H1 (cell line): Measurements from ENCODE around the gene MPHOSPH10. TPM values are rescaled to one million over a fixed set of nuclear protein-coding genes. Genes with fewer than 3 reads are reported as not detected.

Source experiments
- CTCF ChIA-PET: fragments of 300-600 bp; sonication (Branson Sonifier 250); formaldehyde crosslinking; loops from one replicate; lab custom pipeline; 2021; ENCODE audit not compliant: partially characterized antibody; lab: Charles Lee
- POLR2A ChIA-PET: fragments of 300-600 bp; sonication (Branson Sonifier 250); formaldehyde crosslinking; loops from one replicate; lab custom pipeline; 2021; ENCODE audit warnings: inconsistent platforms; ENCODE audit not compliant: partially characterized antibody; lab: Charles Lee
- DNase-seq, 2 experiments: peaks; one replicate each; pipeline versions ENCODE4 v3.0.0 to v3.0.0-alpha.2; 2010 to 2022; ENCODE audit warnings: low spot score in 2 of 2, low read depth in 1 of 2, mixed read lengths in 1 of 2
- FAIRE-seq: peaks from 2 replicates; lab custom pipeline; 2011; peaks lifted over from hg19 to GRCh38; lab: Jason Lieb, UNC
- H2AFZ ChIP-seq: 2 replicates; pipeline ENCODE4 v1.8.1; 2012; ENCODE audit warnings: low read length, inconsistent platforms
- H2AK5ac ChIP-seq: 2 replicates; pipeline ENCODE4 v1.6.1; 2013; ENCODE audit warnings: low read depth, low read length
- H2BK120ac ChIP-seq: replicated peaks from 2 replicates; pipeline ENCODE3; 2013; ENCODE audit warnings: low read depth, low read length, inconsistent platforms
- H2BK12ac ChIP-seq: 2 replicates; pipeline ENCODE4 v1.6.1; 2013; ENCODE audit warnings: low read depth, low read length
- H2BK15ac ChIP-seq: 2 replicates; pipeline ENCODE4 v1.6.1; 2013; ENCODE audit warnings: low read length
- H2BK20ac ChIP-seq: 2 replicates; pipeline ENCODE4 v1.6.1; 2013; ENCODE audit warnings: low read length
- H2BK5ac ChIP-seq: 2 replicates; pipeline ENCODE4 v1.6.1; 2013; ENCODE audit warnings: low read depth, low read length
- H3K14ac ChIP-seq: 2 replicates; pipeline ENCODE4 v1.6.1; 2013; ENCODE audit warnings: inconsistent platforms; ENCODE audit not compliant: insufficient read length
- H3K18ac ChIP-seq: 2 replicates; pipeline ENCODE4 v1.6.1; 2013; ENCODE audit warnings: low read length; ENCODE audit errors: extremely low read depth
- H3K23ac ChIP-seq: 2 replicates; pipeline ENCODE4 v1.6.1; 2013; ENCODE audit warnings: inconsistent platforms; ENCODE audit not compliant: insufficient read length
- H3K23me2 ChIP-seq: 2 replicates; pipeline ENCODE4 v1.6.1; 2013; ENCODE audit warnings: low read depth, low read length
- H3K27ac ChIP-seq: 2 replicates; pipeline ENCODE4 v1.6.1; 2011; ENCODE audit warnings: low read depth, low read length, inconsistent platforms
- H3K27me3 ChIP-seq, 4 experiments: replicated peaks in 1 of 4; 1 replicate in 1 of 4; 2 replicates in 3 of 4; pipeline versions ENCODE4 v1.6.1 to v1.8.1; 2011 to 2013; ENCODE audit warnings: low read length in 3 of 4, mild to moderate bottlenecking in 3 of 4, inconsistent platforms in 2 of 4, mixed read lengths in 2 of 4, moderate library complexity in 1 of 4; ENCODE audit not compliant: control insufficient read depth in 3 of 4, insufficient read depth in 3 of 4; ENCODE audit errors: extremely low read depth in 1 of 4
- H3K36me3 ChIP-seq, 4 experiments: 2 replicates each; pipeline versions ENCODE4 v1.6.1 to v1.8.1; 2011 to 2013; ENCODE audit warnings: mild to moderate bottlenecking in 4 of 4, low read length in 3 of 4, moderate library complexity in 2 of 4, control low read depth in 1 of 4, inconsistent platforms in 1 of 4; ENCODE audit not compliant: insufficient read depth in 4 of 4, control insufficient read depth in 2 of 4
- H3K4ac ChIP-seq: replicated peaks from 2 replicates; pipeline ENCODE3; 2013; ENCODE audit warnings: low read length, low read depth, mixed read lengths, inconsistent platforms; ENCODE audit not compliant: insufficient read length
- H3K4me1 ChIP-seq, 4 experiments: replicated peaks in 1 of 4; 1 replicate in 1 of 4; 2 replicates in 3 of 4; pipeline versions ENCODE4 v1.6.1 to v1.8.1; 2011 to 2013; ENCODE audit warnings: low read length in 3 of 4, inconsistent platforms in 2 of 4, mixed read lengths in 1 of 4; ENCODE audit not compliant: insufficient read depth in 4 of 4, control insufficient read depth in 3 of 4
- H3K4me2 ChIP-seq, 2 experiments: 2 replicates each; pipeline versions ENCODE4 v1.6.1 to v1.8.1; 2011 to 2013; ENCODE audit warnings: low read depth in 2 of 2, low read length in 2 of 2, control low read depth in 1 of 2, inconsistent platforms in 1 of 2, mild to moderate bottlenecking in 1 of 2; ENCODE audit not compliant: insufficient read depth in 1 of 2
- H3K4me3 ChIP-seq, 4 experiments: fragments of 200-600, 300-600 bp in 1 of 4; sonication (generic), shearing (Covaris generic), sonication (Bioruptor Twin) in 1 of 4; 2 replicates each; pipeline versions ENCODE4 v1.5.1 to v1.8.1; 2011 to 2016; ENCODE audit warnings: low read length in 4 of 4, low read depth in 3 of 4, control low read depth in 2 of 4, inconsistent platforms in 2 of 4, mild to moderate bottlenecking in 2 of 4, mixed read lengths in 1 of 4, moderate library complexity in 1 of 4; ENCODE audit not compliant: insufficient read depth in 2 of 4; ENCODE audit errors: extremely low read depth in 1 of 4
- H3K56ac ChIP-seq: replicated peaks from 2 replicates; pipeline ENCODE3; 2013; ENCODE audit warnings: low read depth, mild to moderate bottlenecking, mixed read lengths, low read length, inconsistent platforms; ENCODE audit not compliant: insufficient read length
- H3K79me1 ChIP-seq: 2 replicates; pipeline ENCODE4 v1.6.1; 2013; ENCODE audit warnings: low read depth, low read length, control low read depth
- H3K79me2 ChIP-seq, 2 experiments: 2 replicates each; pipeline versions ENCODE4 v1.6.1 to v1.8.1; 2012 to 2013; ENCODE audit warnings: low read length in 2 of 2, mild to moderate bottlenecking in 2 of 2, inconsistent platforms in 1 of 2; ENCODE audit not compliant: insufficient read depth in 2 of 2, control insufficient read depth in 1 of 2
- H3K9ac ChIP-seq, 4 experiments: replicated peaks in 1 of 4; 1 replicate in 1 of 4; 2 replicates in 3 of 4; pipeline versions ENCODE4 v1.6.1 to v1.8.1; 2011 to 2013; ENCODE audit warnings: low read depth in 3 of 4, low read length in 3 of 4, control low read depth in 2 of 4, mild to moderate bottlenecking in 2 of 4, moderate library complexity in 2 of 4, inconsistent platforms in 1 of 4; ENCODE audit errors: extremely low read depth in 1 of 4
- H3K9me3 ChIP-seq, 2 experiments: 2 replicates each; pipeline versions ENCODE4 v1.6.1 to v1.8.1; 2012 to 2013; ENCODE audit warnings: mild to moderate bottlenecking in 2 of 2, moderate library complexity in 2 of 2, control low read depth in 1 of 2, inconsistent platforms in 1 of 2, low read depth in 1 of 2, low read length in 1 of 2, mixed read lengths in 1 of 2; ENCODE audit not compliant: insufficient read depth in 2 of 2
- H4K20me1 ChIP-seq, 2 experiments: replicated peaks in 1 of 2; 2 replicates each; pipeline versions ENCODE3 to v1.8.1; 2011 to 2013; ENCODE audit warnings: inconsistent platforms in 2 of 2, low read length in 2 of 2, mild to moderate bottlenecking in 1 of 2; ENCODE audit not compliant: insufficient read depth in 2 of 2, control insufficient read depth in 1 of 2
- H4K5ac ChIP-seq: 2 replicates; pipeline ENCODE4 v1.6.1; 2013; ENCODE audit warnings: low read length, low read depth, mixed read lengths, inconsistent platforms; ENCODE audit not compliant: insufficient read length
- H4K8ac ChIP-seq: 2 replicates; pipeline ENCODE4 v1.8.0; 2013; ENCODE audit warnings: mild to moderate bottlenecking, moderate library complexity, low read length, inconsistent platforms; ENCODE audit not compliant: insufficient read depth; ENCODE audit errors: extremely low read depth
- H4K91ac ChIP-seq: replicated peaks from 2 replicates; pipeline ENCODE3; 2013; ENCODE audit warnings: low read length, mixed read lengths, inconsistent platforms; ENCODE audit not compliant: insufficient read length
- EZH2 ChIP-seq: fragments of 200-600 bp; sonication (generic); IDR thresholded peaks from 2 replicates; pipeline ENCODE4 v1.7.1; 2012; ENCODE audit warnings: low read depth, mild to moderate bottlenecking, moderate library complexity, low read length, inconsistent platforms; ENCODE audit not compliant: severe bottlenecking
- KDM1A ChIP-seq: fragments of 200-600, 300-600 bp; sonication (generic); IDR thresholded peaks from 2 replicates; pipeline ENCODE4 v1.7.1; 2016; ENCODE audit warnings: mild to moderate bottlenecking, low read length, borderline replicate concordance
- WGBS, 2 experiments: shearing (Covaris generic) in 1 of 2; methylation state at CpG; one replicate each; pipeline versions ENCODE4 v1.1.6 to v1.1.7; 2013 to 2015; ENCODE audit warnings: low lambda C conversion rate in 2 of 2, mixed read lengths in 2 of 2, inconsistent platforms in 1 of 2, low coverage in 1 of 2, missing lambda C conversion rate in 1 of 2; ENCODE audit not compliant: insufficient replicate concordance in 2 of 2, insufficient coverage in 1 of 2, insufficient read length in 1 of 2; ENCODE audit errors: extremely low coverage in 1 of 2, missing lambda C conversion rate in 1 of 2; 5-methylcytosine and 5-hydroxymethylcytosine counted together
- polyA plus RNA-seq, 7 experiments: library from polyadenylated mRNA; depleted of rRNA in 3 of 7; stranded (reverse) in 5 of 7; unstranded in 2 of 7; fragments of >200 nt in 5 of 7; fragments of 200-250 nt in 2 of 7; gene quantifications; 1 replicate in 5 of 7; 2 replicates in 1 of 7; 4 replicates in 1 of 7; pipeline versions ENCODE4 v1.2.1 to v1.2.3, GENCODE V29; 2011 to 2013; ENCODE audit warnings: missing spikeins in 2 of 7, mixed read lengths in 2 of 7
- total RNA-seq: library from RNA; stranded (reverse); fragmentation: NEBNext Ultra II Directional; extraction: Animal tissue kit (Norgen Biotek cat#: 25700); gene quantifications from 2 replicates; pipeline ENCODE4 v1.2.1, GENCODE V29; 2021

The MPHOSPH10 gene
- total and polyA plus RNA-seq, 2 of the 8 experiments (the other 6 are each of a cell fraction or from before 2014, with no cell fraction given): 4.5 to 39.1 TPM

GRCh38 chr2:71156573-71156972 is 26.1 kb downstream of the MPHOSPH10 start:
- Histone ChIP-seq H3K4me3 (no peak overlapping the region), H4K8ac (no peak overlapping the region), H3K14ac (no peak overlapping the region), H3K27me3 (no peaks in the 10 kb centered on the region; a peak in 1 of 7 replicates), H3K23me2 (no peaks in the 10 kb centered on the region), H3K4me2 (no peak overlapping the region), H2BK5ac (no peak overlapping the region), H3K79me1 (no peaks in the 10 kb centered on the region), H3K18ac (no peak overlapping the region), H3K36me3 (no peaks in the 10 kb centered on the region)
- TF ChIP-seq EZH2: no peak
- peak; percentile 37; the same call in 1 of the 2 replicates for TF ChIP-seq KDM1A
- TF ChIP-seq, all 59 proteins: peak for 1
- H3K9ac ChIP-seq: no peak overlapping the region
- H3K9me3 ChIP-seq: no peaks in the 10 kb centered on the region; a peak in 1 of 4 replicates
- H2BK120ac ChIP-seq: no peak overlapping the region
- no peak overlapping the region for H4K5ac ChIP-seq
- ChIA-PET CTCF (interaction anchor here (0.5 to 4.3 kb wide), 28 partner anchors 9 to 1850 kb away, joined by 3 to 25 read pairs (median 5); no protein-coding TSS in a partner anchor), POLR2A (interaction anchor here (1.0 to 2.4 kb wide), 5 partner anchors 13 to 220 kb away, joined by 3 to 6 read pairs (median 4); partner anchors contain the start of genes MCEE, MPHOSPH10 and ZNF638)
- FAIRE-seq (no peak), DNase-seq (no peak)
- no peaks in the 10 kb centered on the region for H4K20me1 ChIP-seq
- H3K27ac ChIP-seq: no peak overlapping the region
- no peak overlapping the region for H2BK15ac ChIP-seq
- no peak overlapping the region for H4K91ac ChIP-seq
- no peak overlapping the region for H3K56ac ChIP-seq
- peaks cover 0 to 2% (median 0%) of the 10 kb centered on the region in 4 experiments; a peak in 3 of 7 replicates for H3K4me1 ChIP-seq
- H3K4ac ChIP-seq: no peak overlapping the region
- H2BK20ac ChIP-seq: no peak overlapping the region
- no peaks in the 10 kb centered on the region for H3K79me2 ChIP-seq
- no peak overlapping the region for H2AK5ac ChIP-seq
- H2BK12ac ChIP-seq: no peak overlapping the region
- no peak overlapping the region for H3K23ac ChIP-seq
- 88% methylated on average over 6 of the region's 6 CpGs; no CpG with 5 or more reads in 1 of the 2 experiments for WGBS, 2 experiments
- H2AFZ ChIP-seq: no peak overlapping the region
